Ovary (tissue), 9 donors: ENCODE data around the gene CNBD2. TPM values are rescaled to one million over a fixed set of nuclear protein-coding genes. Genes with fewer than 3 reads are reported as not detected.

ENCODE experiments used
- DNase-seq, 5 donors: peaks; one replicate each; pipeline ENCODE4 v3.0.0-alpha.2; 2019 to 2020
- H3K27ac ChIP-seq, 2 donors: fragments of 200-600 bp; one replicate each; pipeline versions ENCODE4 v1.5.1 to v1.8.0; 2019 to 2022
- H3K27me3 ChIP-seq: fragments of 200-600 bp; one replicate; pipeline ENCODE4 v1.8.0; 2022
- H3K36me3 ChIP-seq: fragments of 200-600 bp; sonication (generic); one replicate; pipeline ENCODE4 v1.5.1; 2019
- H3K4me1 ChIP-seq: one replicate; pipeline ENCODE4 v1.8.1; 2013; ENCODE audit warnings: mild to moderate bottlenecking, moderate library complexity; ENCODE audit not compliant: insufficient read depth
- H3K4me3 ChIP-seq: fragments of 200-600 bp; sonication (generic); one replicate; pipeline ENCODE4 v1.5.1; 2017
- H3K9me3 ChIP-seq, 2 donors: fragments of 200-600 bp in 1 of 2; sonication (generic) in 1 of 2; one replicate each; pipeline versions ENCODE4 v1.5.1 to v1.8.1; 2013 to 2019; ENCODE audit warnings: mild to moderate bottlenecking in 1 of 2, moderate library complexity in 1 of 2
- EP300 ChIP-seq: sonication (generic); formaldehyde crosslinking; IDR thresholded peaks from one replicate; pipeline ENCODE4 v1.6.1; 2017; ENCODE audit warnings: antibody characterized with exemption
- POLR2A ChIP-seq: fragments of 450-650 bp; IDR thresholded peaks from one replicate; pipeline ENCODE4 v1.6.1; 2017; ENCODE audit warnings: antibody characterized with exemption, mild to moderate bottlenecking, moderate library complexity
- whole genome bisulfite sequencing, 3 donors: extraction: QIAGEN DNeasy Blood & Tissue Kit in 1 of 3; methylation state at CpG; one replicate each; pipeline versions ENCODE4 v1.1.5 to v1.1.7; 2013 to 2017; 5-methylcytosine and 5-hydroxymethylcytosine counted together
- intact Hi-C, 4 donors: fragments of 100-400 bp; cut with DNase I; formaldehyde crosslinking; loops; one replicate each; pipeline versions ENCODE4 v1.11.0 to v1.15.1; 2022 to 2023
- polyA plus RNA-seq, 2 donors: library from polyadenylated mRNA; stranded (reverse); fragments of 200-250 nt in 1 of 2; fragments of 350-450 nt in 1 of 2; fragmentation: Illumina TruSeq in 1 of 2; extraction: RNeasy Lipid Tissue Mini Kit (QIAGEN cat#74804) in 1 of 2; gene quantifications; one replicate each; pipeline ENCODE4 v1.2.3, GENCODE V29; 2013 to 2014
- total RNA-seq, 7 donors: library from RNA; depleted of rRNA in 2 of 7; stranded (reverse); fragments of >200 nt in 2 of 7; fragmentation: NEBNext Ultra II Directional in 3 of 7; extraction: Animal tissue kit (Norgen Biotek cat#: 25700) in 3 of 7; gene quantifications; one replicate each; pipeline versions ENCODE4 v1.1.0 to v1.2.4, GENCODE V29; 2016 to 2023
- TF ChIP-seq, protein P1 (sequence below), 3 donors: fragments of 450-650 bp in 2 of 3; fragments of 200-600 bp in 1 of 3; IDR thresholded peaks; one replicate each; pipeline versions ENCODE4 v1.5.1 to v1.8.0; 2016 to 2022; ENCODE audit warnings: antibody characterized with exemption in 3 of 3, mild to moderate bottlenecking in 1 of 3
- donor health status: DM: no; HTN: no; CAD: no; lungs with moderate emphysema.
- donor health status: DM: no; HTN: no; CAD: no.
- donor health status: Bipolar disorder and iron deficiency.
- donor health status: DM: yes; HTN: yes; CAD: no.
- donor health status: DM: no; HTN: no; CAD: no.
- donor health status: DM: yes; HTN: yes; CAD: no.

CNBD2 gene
- total and polyA plus RNA-seq, 9 donors, result 2.4 to 8.7 (median 4.5) TPM

DNA sequence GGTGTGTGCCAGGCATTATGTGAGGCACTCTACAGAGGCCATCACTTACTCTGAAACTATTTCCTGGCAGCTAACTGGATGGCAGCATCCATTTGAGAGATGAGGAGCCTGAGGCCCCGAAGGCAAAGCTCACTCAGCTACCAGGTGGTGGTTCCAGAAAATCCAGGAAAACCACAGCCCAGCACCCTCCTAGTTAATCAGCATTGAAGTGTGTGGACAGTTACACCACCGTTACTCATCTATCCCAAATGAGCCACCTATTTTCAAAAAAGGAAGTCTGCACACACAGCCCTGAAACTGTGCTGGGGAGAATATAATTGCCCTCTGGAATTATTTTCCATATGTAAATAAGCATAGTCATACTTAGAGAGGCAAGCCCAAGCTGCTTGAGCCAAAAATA, 67.4 kb downstream of the CNBD2 start:
- Histone ChIP-seq H3K4me1 (no peaks in the 10 kb centered on the region), H3K27ac (no peak overlapping the region), H3K27me3 (no peaks in the 10 kb centered on the region), H3K36me3 (no peaks in the 10 kb centered on the region), H3K4me3 (no peak overlapping the region), H3K9me3 (no peaks in the 10 kb centered on the region)
- WGBS, 3 donors, result 56 to 81% (median 71%) methylated on average over 2 of the region's 2 CpGs
- no peak for DNase-seq
- intact Hi-C loops, result no loop called here
- TF ChIP-seq EP300 (no peak), POLR2A (no peak)
- TF ChIP-seq, protein P1, sequence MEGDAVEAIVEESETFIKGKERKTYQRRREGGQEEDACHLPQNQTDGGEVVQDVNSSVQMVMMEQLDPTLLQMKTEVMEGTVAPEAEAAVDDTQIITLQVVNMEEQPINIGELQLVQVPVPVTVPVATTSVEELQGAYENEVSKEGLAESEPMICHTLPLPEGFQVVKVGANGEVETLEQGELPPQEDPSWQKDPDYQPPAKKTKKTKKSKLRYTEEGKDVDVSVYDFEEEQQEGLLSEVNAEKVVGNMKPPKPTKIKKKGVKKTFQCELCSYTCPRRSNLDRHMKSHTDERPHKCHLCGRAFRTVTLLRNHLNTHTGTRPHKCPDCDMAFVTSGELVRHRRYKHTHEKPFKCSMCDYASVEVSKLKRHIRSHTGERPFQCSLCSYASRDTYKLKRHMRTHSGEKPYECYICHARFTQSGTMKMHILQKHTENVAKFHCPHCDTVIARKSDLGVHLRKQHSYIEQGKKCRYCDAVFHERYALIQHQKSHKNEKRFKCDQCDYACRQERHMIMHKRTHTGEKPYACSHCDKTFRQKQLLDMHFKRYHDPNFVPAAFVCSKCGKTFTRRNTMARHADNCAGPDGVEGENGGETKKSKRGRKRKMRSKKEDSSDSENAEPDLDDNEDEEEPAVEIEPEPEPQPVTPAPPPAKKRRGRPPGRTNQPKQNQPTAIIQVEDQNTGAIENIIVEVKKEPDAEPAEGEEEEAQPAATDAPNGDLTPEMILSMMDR (IDR thresholded peaks at IDR 0.05), result no peak

DNA sequence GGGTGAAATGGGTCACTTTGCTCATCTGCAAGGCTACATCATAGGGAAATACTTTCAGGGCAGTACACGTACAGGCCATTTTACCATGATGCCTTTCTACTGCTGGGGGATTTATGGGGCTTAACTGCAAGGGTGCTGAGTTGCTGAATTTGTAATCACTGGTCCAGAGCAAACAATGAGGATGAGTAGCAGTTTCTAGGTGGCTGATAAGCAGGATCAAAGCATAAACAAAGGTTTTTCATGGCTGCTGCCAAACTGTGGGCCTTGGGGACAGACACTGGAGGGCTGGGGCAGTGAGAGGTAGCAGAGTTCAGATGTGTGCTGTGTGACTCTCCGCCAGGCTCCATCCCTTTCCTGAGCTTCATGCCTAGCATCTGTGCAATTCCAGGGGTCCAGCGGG, 68.3 kb downstream of the CNBD2 start:
- Histone ChIP-seq H3K36me3 (no peaks in the 10 kb centered on the region), H3K4me1 (no peaks in the 10 kb centered on the region), H3K4me3 (no peak overlapping the region), H3K27me3 (no peaks in the 10 kb centered on the region), H3K27ac (no peak overlapping the region), H3K9me3 (no peaks in the 10 kb centered on the region)
- DNase-seq, result no peak
- TF ChIP-seq EP300 (no peak), POLR2A (no peak)
- TF ChIP-seq, protein P1 (IDR thresholded peaks at IDR 0.05), result no peak
- WGBS, 3 donors, result 84 to 88% (median 86%) methylated on average over 3 of the region's 3 CpGs
- intact Hi-C loops, result no loop called here

DNA sequence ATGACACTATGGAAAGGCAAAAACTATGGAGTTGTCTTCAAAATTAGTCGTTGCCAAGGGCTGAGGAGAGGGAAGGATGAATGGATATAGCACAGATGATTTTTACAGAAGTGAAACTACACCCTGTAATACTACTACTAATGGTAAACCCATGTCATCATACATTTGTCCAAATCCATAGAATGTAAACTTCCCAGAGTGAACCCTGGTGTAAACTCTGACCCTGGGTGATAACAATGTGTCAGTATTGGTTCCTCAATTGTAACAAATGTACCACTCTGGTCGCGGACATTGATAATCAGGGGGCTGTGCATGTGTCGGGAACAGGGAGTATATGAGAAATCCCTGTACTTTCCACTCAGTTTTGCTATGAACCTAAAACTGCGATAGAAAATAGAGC, 72.2 kb downstream of the CNBD2 start:
- Histone ChIP-seq H3K4me3 (no peak overlapping the region), H3K9me3 (no peaks in the 10 kb centered on the region), H3K27ac (no peak overlapping the region), H3K4me1 (no peaks in the 10 kb centered on the region), H3K36me3 (no peaks in the 10 kb centered on the region), H3K27me3 (no peaks in the 10 kb centered on the region)
- TF ChIP-seq EP300, result no peak
- TF ChIP-seq, protein P1 (IDR thresholded peaks at IDR 0.05), result no peak
- 90 to 93% (median 91%) methylated on average over 5 of the region's 5 CpGs for WGBS, 3 donors
- no peak for DNase-seq
- intact Hi-C loops, result no loop called here

DNA sequence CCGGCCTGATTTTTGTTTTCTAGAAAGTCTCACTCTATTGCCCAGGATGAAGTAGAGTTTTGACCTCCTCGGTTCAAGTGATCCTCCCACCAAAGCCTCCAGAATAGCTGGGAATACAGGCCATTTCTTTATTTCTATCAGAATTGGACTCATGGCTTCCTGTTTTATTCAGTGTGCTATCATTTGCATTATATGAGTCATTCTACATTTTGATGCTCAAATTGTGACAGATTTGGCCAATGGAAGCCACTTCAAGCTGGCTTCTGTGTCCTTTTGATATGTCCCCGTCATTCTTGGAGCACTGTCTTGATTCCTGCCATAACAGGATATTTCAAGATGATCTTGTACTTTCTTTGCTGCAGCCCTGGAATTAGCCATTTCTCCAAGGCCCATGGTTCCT, 75.1 kb downstream of the CNBD2 start:
- H3K27ac ChIP-seq, result no peak overlapping the region
- no peak overlapping the region for H3K4me3 ChIP-seq
- no peaks in the 10 kb centered on the region for H3K36me3 ChIP-seq
- H3K27me3 ChIP-seq, result no peaks in the 10 kb centered on the region
- H3K4me1 ChIP-seq, result peaks cover 1% of the 10 kb centered on the region
- DNase-seq, result no peak
- 89 to 94% (median 93%) methylated on average over 3 of the region's 3 CpGs for WGBS, 3 donors
- intact Hi-C loops, result no loop called here
- TF ChIP-seq, protein P1 (IDR thresholded peaks at IDR 0.05), result no peak
- TF ChIP-seq EP300, result no peak
- no peak for TF ChIP-seq POLR2A
- H3K9me3 ChIP-seq, result no peaks in the 10 kb centered on the region
